ENCODE data around the gene TCEAL7.

The TCEAL7 gene

GRCh38 chrX:103343105-103343504 is 13.1 kb downstream of the TCEAL7 start:
- ATAC-seq, result peak; percentile 82
- TF ChIP-seq PPARA (CRISPR knock-in tag; IDR thresholded peaks at IDR 0.05; ENCODE audit: borderline replicate concordance) (no peak), TSHZ2 (CRISPR knock-in tag; IDR thresholded peaks at IDR 0.05) (no peak), ZNF70 (CRISPR knock-in tag; IDR thresholded peaks at IDR 0.05) (no peak), ZC3H10 (CRISPR knock-in tag; IDR thresholded peaks at IDR 0.05) (no peak), TOX (CRISPR knock-in tag; IDR thresholded peaks at IDR 0.05; ENCODE audit: borderline replicate concordance) (no peak), CSRNP3 (CRISPR knock-in tag; IDR thresholded peaks at IDR 0.05) (no peak), ESRRG (CRISPR knock-in tag; IDR thresholded peaks at IDR 0.05) (no peak), ARNTL (CRISPR knock-in tag; IDR thresholded peaks at IDR 0.05; ENCODE audit: borderline replicate concordance, low read depth) (no peak), ZFP3 (CRISPR knock-in tag; IDR thresholded peaks at IDR 0.05) (no peak)

- no peak for TF ChIP-seq ZNF8 (CRISPR knock-in tag; IDR thresholded peaks at IDR 0.05)
- no peak for TF ChIP-seq ZNF565 (CRISPR knock-in tag; conservative IDR thresholded peaks at IDR 0.05; ENCODE audit: low read depth)
- TF ChIP-seq ISL1 (CRISPR knock-in tag; IDR thresholded peaks at IDR 0.05), result no peak
- TF ChIP-seq POU6F1 (CRISPR knock-in tag; IDR thresholded peaks at IDR 0.05; ENCODE audit: borderline replicate concordance, low read depth), result no peak
- TF ChIP-seq ZC3H10 (CRISPR knock-in tag; IDR thresholded peaks at IDR 0.05), result no peak
- no peak for TF ChIP-seq ZFP30 (CRISPR knock-in tag; IDR thresholded peaks at IDR 0.05)
- TF ChIP-seq TOX (CRISPR knock-in tag; IDR thresholded peaks at IDR 0.05; ENCODE audit: borderline replicate concordance), result no peak
- TF ChIP-seq ESRRG (CRISPR knock-in tag; IDR thresholded peaks at IDR 0.05), result no peak
- TF ChIP-seq SNAI2 (CRISPR knock-in tag; IDR thresholded peaks at IDR 0.05), result no peak
- no peak for TF ChIP-seq CSDC2 (CRISPR knock-in tag; IDR thresholded peaks at IDR 0.05)
- TF ChIP-seq ZNF70 (CRISPR knock-in tag; IDR thresholded peaks at IDR 0.05), result no peak
- no peak for TF ChIP-seq BACH2 (CRISPR knock-in tag; IDR thresholded peaks at IDR 0.05; ENCODE audit: borderline replicate concordance)
- no peak for TF ChIP-seq OSR1 (CRISPR knock-in tag; IDR thresholded peaks at IDR 0.05)
- TF ChIP-seq CREB5 (CRISPR knock-in tag; IDR thresholded peaks at IDR 0.05; ENCODE audit: low read depth), result no peak
- no peak for TF ChIP-seq RARB (CRISPR knock-in tag; IDR thresholded peaks at IDR 0.05)
- TF ChIP-seq TCF4 (CRISPR knock-in tag; IDR thresholded peaks at IDR 0.05; ENCODE audit: borderline replicate concordance), result no peak
- no peak for TF ChIP-seq GLIS3 (CRISPR knock-in tag; IDR thresholded peaks at IDR 0.05)
- no peak for TF ChIP-seq PPARA (CRISPR knock-in tag; IDR thresholded peaks at IDR 0.05; ENCODE audit: borderline replicate concordance)
- no peak for TF ChIP-seq PATZ1 (CRISPR knock-in tag; IDR thresholded peaks at IDR 0.05; ENCODE audit: borderline replicate concordance)
- no peak for ATAC-seq
Observed at GRCh38 chrX:103344606-103345005, 14.6 kb downstream of the TCEAL7 start.

All from SK-N-SH treated with all-trans-retinoic acid at 6 μM for 48 hours (cell line).